Measurements from ENCODE around the gene MANF.
"Not testable (repeated sequence)": the region's sequence is repeated elsewhere in the genome, so short reads cannot be mapped to it uniquely, and the experiment has no call there.

Gene MANF

DNA sequence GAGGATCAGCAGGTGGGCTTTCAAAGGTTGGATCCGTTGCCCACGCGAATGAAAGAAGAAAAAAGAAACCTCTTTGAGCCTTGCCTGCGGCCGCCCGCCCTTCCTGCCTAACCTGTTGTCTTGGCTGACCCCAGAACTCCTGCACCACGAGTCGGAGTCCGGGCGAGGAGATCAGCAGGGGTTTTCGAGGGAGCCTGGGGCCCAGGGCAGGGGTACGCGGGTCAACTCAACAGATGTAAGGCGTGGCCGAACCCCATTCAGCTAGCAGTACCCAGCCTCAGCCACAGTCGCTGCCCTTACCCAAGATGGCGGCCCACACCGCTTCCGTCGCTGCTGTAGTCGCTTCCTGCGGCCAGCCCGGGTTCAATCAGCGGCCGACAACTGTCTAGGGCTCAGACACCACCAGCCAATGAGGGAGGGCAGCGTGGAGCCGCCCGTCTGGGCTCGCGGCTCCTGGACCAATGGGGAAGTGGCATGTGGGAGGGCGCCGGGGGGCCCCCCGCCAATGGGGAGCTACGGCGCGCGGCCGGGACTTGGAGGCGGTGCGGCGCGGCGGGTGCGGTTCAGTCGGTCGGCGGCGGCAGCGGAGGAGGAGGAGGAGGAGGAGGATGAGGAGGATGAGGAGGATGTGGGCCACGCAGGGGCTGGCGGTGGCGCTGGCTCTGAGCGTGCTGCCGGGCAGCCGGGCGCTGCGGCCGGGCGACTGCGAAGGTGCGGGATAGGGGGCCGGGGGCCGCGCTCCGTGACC lies at the start of gene MANF:
Gene MANF (plus strand): TSS at position 566 of the 748 bp plus-strand sequence. CDS start 52 bp downstream, at position 618.
- DNase-seq = peak; percentile 98

DNA sequence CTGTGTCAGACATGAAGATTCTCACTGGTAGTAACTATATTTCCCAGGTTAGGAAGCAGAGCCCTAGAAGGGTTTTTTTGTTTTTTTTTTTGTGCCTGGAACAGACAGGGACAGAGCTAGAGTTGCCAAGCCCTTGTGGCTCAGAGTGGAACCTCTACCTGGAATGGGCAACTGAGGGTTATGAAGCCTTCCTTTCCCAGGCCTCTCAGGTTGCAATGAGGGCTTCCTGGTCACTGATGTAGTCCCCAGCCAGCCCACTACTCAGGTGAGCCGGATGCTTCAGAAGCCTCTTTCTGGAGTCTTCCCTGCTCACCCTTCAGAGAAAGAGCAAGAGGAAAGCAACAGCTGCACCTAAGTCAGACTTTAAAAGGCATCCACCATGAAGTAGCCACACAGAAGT lies 48.8 kb upstream of the MANF start:
- no peak for DNase-seq

DNA sequence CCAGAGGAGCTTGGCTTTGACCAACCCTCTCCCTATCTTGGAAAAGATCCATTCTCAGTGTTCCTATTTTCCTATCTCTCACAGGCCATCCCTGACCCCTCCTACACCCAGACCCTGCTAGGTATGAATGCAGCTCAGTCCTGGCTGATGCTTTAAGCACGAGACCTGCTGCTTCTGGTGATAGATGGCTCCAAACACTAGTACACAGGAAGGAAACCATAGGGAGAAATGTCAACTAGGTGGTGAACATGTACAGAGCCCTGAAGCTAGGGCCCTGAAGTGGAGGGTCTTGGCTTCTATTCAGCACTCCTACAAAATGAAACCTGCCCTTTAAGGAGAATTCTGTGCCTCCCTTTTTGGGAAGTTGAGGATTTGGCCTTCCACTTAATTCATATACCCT lies 47.4 kb upstream of the MANF start:
- DNase-seq = no peak

DNA sequence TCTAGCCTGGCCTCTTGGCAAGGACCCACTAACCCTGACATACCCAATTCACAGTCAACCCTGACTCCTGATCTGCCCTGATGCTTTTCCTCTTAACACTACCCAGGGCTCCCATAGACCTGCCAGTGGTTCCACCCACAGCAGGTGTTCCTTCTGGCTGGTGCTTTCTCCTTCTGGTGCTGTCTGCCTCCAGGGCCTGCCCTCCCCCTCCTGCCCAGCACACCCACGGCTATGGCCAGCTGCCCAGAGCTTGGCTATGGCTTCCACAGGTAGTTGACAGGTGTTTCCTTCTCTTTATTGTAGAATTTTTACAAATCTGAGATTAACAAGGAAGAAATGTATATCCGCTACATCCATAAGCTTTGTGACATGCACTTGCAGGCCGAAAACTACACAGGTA lies 46.5 kb upstream of the MANF start:
- no peak for DNase-seq

- DNase-seq = no peak
Observed at GRCh38 chr3:51340013-51340829, 44.9 kb upstream of the MANF start.

GRCh38 chr3:51340989-51341636 lies 44.0 kb upstream of the MANF start:
- no peak for DNase-seq

GRCh38 chr3:51343918-51344687 lies 41.0 kb upstream of the MANF start:
- no peak for DNase-seq

DNA sequence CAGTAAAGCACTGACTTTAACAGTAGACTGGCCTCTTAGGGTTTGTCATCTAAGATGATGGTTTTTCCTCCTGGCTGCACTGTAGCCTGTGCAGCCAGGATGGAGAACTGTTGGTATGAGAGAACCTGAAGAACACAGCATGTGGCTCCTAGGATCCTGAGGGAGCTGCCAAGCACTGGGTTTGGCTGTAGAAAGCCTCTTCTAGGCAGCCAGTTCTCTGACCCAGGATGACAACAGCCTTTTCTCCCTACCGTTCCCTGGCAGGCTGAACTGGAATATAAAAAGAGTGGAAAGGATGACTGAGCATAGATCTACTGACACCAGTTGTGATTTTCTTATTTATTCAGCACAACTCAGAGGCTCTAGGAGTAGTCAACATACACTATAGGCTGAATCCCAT lies 34.3 kb upstream of the MANF start:
- no peak for DNase-seq

DNA sequence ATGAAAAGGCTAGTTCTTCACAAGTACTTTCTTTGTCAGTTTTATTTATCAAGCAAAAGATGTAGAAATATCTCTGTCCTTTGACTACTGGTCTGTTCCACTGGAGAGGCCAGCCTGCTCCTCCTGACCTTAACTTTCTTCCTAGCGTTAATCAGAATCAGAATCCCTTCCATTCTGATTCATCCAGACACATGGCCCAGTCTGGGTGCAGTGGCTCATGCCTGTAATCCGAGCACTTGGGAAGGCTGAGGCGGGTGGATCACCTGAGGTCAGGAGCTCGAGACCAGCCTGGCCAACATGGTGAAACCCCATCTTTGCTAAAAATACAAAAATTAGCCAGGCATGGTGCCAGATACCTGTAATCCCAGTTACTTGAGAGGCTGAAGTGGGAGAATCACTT lies 32.0 kb upstream of the MANF start:
- DNase-seq = no peak

DNA sequence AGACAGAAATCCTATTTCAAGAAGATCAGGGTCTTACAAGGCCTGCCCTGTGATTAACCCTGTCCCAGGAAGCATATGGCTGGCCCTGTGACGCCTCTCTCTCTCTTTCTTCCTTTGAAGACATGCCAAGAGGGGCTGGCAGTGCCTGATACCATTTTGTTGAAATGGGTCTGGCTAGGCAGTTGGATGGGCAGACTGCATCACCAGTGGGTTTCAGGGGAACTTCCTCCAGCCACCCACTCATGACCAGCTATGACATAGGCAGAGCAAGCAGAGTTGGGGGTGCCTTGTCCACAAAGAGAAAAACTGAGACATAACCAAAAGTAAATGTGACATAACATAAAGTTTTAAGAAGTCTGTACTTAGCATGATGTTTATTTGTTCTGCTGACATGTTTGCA lies 31.4 kb upstream of the MANF start:
- DNase-seq = no peak

- DNase-seq = no peak
Observed at GRCh38 chr3:51354172-51354571, 30.9 kb upstream of the MANF start.

DNA sequence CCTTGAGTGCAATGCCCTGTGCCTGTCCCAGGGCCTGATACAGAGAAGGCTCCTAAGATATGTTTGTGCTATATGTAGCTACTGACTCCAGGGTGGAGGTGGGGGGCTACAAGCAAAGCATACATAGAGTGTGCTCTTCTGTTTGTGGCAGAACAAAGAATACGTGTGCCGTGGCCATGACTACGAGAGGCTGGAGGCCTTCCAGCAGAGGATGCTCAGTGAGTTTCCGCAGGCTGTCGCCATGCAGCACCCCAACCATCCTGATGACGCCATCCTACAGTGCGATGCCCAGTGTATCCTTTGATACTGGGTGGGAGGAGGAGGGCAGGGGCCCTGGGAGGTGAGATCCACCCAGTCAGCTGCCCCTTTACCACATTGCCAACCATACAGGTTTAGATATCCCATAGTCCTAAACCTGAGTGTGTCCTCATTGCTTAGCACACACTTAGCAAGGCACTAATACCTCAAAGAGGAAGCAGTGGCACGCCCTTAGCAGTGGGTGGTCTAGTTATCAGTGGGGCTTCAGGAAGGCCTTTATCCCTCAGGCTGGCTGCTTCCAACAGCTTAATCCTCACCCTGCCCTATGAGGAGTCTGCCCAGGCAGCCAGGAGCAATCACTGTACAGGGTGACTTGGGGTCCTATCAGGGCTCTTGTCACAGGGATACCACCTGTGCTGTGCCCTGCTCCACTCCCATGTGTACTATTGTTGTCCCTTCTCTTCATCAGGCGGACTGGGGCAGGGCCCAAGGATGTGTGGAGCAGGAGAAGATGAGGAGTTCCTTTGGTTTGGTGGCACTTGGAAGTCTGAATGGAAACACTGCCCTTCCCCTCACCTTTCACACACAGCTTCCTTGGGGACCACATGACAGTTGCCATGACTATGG lies 30.1 kb upstream of the MANF start:
- DNase-seq = no peak

DNA sequence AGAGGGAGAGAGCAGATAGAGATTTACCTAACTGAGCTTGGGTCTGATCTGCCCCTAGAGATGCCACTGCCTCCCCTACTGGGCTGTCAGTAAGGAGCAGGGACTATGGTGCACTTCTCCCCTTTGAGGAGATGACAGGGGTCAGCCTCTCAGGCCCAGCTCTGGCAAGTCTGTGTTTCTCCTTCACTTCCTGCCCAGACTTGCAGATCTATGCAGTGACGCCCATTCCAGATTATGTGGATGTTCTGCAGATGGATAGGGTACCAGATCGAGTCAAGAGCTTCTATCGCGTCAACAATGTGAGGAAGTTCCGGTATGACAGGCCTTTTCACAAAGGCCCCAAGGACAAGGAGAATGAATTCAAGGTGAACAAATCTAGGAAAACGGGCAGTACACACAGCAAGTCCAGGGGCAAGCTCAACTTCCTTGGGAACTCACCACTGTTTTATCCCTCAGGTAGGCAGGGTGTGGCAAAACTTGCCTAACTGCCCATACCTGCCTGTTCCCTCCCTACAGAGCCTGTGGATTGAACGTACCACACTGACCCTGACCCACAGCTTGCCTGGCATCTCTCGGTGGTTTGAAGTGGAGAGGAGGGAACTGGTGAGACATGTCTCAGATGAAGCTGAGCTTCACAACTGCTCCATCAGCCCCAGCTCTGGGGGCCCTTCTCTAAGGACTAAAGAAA lies 29.1 kb upstream of the MANF start:
- DNase-seq = no peak

GRCh38 chr3:51357856-51358255 lies 27.2 kb upstream of the MANF start:
- DNase-seq = no peak

DNA sequence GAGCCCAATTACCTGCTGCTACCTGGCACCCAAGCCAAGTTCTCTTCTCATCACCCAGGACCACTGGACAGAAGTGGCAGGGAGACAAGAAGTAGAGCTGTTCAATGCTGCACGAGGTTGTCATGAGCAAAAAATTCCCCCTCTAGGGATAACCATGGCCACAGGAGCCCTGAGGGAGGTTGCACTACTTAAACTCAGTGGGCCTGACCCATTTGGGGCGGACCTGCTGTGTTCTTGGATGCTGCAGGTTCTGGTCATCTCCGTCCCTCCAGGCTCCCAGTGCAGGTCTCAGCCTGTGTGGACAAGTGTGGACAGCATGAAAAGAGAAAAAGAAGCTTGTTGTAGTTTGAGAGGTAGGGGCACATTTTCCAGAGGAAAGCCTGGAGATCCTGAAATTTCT lies 26.1 kb upstream of the MANF start:
- no peak for DNase-seq

GRCh38 chr3:51360806-51361205 lies 24.3 kb upstream of the MANF start:
- DNase-seq = no peak

- no peak for DNase-seq
Observed at GRCh38 chr3:51361746-51362145, 23.3 kb upstream of the MANF start.

- no peak for DNase-seq
Observed at GRCh38 chr3:51362476-51362875, 22.6 kb upstream of the MANF start.

DNA sequence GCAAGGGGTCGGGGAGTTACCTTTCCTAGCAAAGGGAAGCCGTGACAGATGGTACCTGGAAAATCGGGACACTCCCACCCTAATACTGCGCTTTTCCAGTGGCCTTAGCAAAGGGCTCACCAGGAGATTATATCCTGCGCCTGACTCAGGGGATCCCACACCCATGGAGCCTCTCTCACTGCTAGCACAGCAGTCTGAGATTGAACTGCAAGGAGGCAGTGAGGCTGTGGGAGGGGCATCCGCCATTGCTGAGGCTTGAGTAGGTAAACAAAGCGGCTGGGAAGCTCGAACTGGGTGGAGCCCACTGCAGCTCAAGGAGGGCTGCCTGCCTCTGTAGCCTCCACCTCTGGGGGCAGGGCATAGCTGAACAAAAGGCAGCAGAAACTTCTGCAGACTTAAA lies 16.8 kb upstream of the MANF start:
- not testable (repeated sequence) for DNase-seq

GRCh38 chr3:51371943-51372557 lies 13.0 kb upstream of the MANF start:
- no peak for DNase-seq

Measured in GDM1 (cell line).